ENCODE measurements around the gene TLE5.

- TF ChIP-seq ZNF565 (CRISPR knock-in tag; conservative IDR thresholded peaks at IDR 0.05; ENCODE audit: low read depth), result no peak
- TF ChIP-seq ZFP30 (CRISPR knock-in tag; IDR thresholded peaks at IDR 0.05), result no peak
Measured at GRCh38 chr19:3048190-3048533, 14.1 kb downstream of the TLE5 start.

Measured in SK-N-SH treated with all-trans-retinoic acid at 6 μM for 48 hours (cell line).